HL-60 (cell line): ENCODE measurements around the gene TRPV4.

Experiments used
- GABPA ChIP-seq: IDR thresholded peaks from 2 replicates; pipeline ENCODE4 v1.6.1; 2012; ENCODE audit warnings: low read depth
- POLR2AphosphoS5 ChIP-seq: IDR thresholded peaks from 2 replicates; pipeline ENCODE4 v1.6.1; 2012; ENCODE audit warnings: low read depth
- SPI1 ChIP-seq: IDR thresholded peaks from 2 replicates; pipeline ENCODE4 v1.6.1; 2012; ENCODE audit warnings: low read depth, mild to moderate bottlenecking, borderline replicate concordance
- TF ChIP-seq, protein P1 (sequence below): IDR thresholded peaks from 2 replicates; pipeline ENCODE4 v1.6.1; 2012; ENCODE audit warnings: low read depth; ENCODE audit not compliant: insufficient replicate concordance
- TF ChIP-seq, protein P2 (sequence below): IDR thresholded peaks from one replicate; pipeline ENCODE4 v1.5.1; 2011; ENCODE audit warnings: low read length, control low read depth, inconsistent platforms; ENCODE audit not compliant: insufficient read depth

DNA sequence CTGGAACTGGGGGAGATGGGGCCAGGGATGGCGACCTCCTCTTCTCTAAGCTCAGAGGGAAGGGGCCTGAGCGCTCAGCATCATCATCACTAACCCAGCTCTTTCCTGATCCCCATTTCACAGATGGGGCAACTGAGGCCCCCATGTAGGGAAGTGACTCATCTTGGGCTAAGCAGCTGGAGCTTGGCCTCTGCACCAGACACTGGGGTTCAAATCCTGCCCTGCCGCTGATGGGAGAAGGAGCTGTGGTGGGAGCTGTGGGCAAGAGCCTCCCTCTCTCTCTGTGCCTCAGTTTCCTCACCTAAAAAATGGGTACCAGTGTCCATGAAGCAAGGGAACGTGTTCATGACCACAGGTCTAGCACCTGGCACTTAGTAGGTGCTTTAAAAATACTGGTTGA is 2.6 kb upstream of the TRPV4 start:
- TF ChIP-seq, protein P1, sequence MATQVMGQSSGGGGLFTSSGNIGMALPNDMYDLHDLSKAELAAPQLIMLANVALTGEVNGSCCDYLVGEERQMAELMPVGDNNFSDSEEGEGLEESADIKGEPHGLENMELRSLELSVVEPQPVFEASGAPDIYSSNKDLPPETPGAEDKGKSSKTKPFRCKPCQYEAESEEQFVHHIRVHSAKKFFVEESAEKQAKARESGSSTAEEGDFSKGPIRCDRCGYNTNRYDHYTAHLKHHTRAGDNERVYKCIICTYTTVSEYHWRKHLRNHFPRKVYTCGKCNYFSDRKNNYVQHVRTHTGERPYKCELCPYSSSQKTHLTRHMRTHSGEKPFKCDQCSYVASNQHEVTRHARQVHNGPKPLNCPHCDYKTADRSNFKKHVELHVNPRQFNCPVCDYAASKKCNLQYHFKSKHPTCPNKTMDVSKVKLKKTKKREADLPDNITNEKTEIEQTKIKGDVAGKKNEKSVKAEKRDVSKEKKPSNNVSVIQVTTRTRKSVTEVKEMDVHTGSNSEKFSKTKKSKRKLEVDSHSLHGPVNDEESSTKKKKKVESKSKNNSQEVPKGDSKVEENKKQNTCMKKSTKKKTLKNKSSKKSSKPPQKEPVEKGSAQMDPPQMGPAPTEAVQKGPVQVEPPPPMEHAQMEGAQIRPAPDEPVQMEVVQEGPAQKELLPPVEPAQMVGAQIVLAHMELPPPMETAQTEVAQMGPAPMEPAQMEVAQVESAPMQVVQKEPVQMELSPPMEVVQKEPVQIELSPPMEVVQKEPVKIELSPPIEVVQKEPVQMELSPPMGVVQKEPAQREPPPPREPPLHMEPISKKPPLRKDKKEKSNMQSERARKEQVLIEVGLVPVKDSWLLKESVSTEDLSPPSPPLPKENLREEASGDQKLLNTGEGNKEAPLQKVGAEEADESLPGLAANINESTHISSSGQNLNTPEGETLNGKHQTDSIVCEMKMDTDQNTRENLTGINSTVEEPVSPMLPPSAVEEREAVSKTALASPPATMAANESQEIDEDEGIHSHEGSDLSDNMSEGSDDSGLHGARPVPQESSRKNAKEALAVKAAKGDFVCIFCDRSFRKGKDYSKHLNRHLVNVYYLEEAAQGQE, result no peak
- TF ChIP-seq, protein P2, sequence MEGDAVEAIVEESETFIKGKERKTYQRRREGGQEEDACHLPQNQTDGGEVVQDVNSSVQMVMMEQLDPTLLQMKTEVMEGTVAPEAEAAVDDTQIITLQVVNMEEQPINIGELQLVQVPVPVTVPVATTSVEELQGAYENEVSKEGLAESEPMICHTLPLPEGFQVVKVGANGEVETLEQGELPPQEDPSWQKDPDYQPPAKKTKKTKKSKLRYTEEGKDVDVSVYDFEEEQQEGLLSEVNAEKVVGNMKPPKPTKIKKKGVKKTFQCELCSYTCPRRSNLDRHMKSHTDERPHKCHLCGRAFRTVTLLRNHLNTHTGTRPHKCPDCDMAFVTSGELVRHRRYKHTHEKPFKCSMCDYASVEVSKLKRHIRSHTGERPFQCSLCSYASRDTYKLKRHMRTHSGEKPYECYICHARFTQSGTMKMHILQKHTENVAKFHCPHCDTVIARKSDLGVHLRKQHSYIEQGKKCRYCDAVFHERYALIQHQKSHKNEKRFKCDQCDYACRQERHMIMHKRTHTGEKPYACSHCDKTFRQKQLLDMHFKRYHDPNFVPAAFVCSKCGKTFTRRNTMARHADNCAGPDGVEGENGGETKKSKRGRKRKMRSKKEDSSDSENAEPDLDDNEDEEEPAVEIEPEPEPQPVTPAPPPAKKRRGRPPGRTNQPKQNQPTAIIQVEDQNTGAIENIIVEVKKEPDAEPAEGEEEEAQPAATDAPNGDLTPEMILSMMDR, result no peak
- no peak for TF ChIP-seq SPI1
- TF ChIP-seq POLR2AphosphoS5, result no peak
- TF ChIP-seq GABPA, result no peak
